ENCODE measurements around the gene BID. TPM values are rescaled to one million over a fixed set of nuclear protein-coding genes. Genes with fewer than 3 reads are reported as not detected.

Gene BID
- total RNA-seq, 1 experiment from 2014 or later: 23.2 TPM

- no peak overlapping the region for H3K4me3 Mint-ChIP-seq
- Histone ChIP-seq H4K91ac (ENCODE audit: insufficient read length, low read depth, low read length) (no peak overlapping the region), H3K23me2 (ENCODE audit: insufficient read length, low read depth, low read length, poor library complexity, severe bottlenecking) (no peaks in the 10 kb centered on the region), H3K18ac (ENCODE audit: insufficient read length, low read depth, low read length) (no peak overlapping the region), H3K4me2 (ENCODE audit: insufficient read depth, insufficient read length, low read length) (no peak overlapping the region), H3K27ac (ENCODE audit: insufficient read length, low read depth, low read length) (no peak overlapping the region), H2BK15ac (ENCODE audit: low read depth, low read length) (no peak overlapping the region), H3K27me3 (ENCODE audit: insufficient read depth, low read length) (no peaks in the 10 kb centered on the region), H3K9me3 (ENCODE audit: control insufficient read depth, low read depth, low read length) (no peaks in the 10 kb centered on the region), H3K4me1 (ENCODE audit: insufficient read depth, low read length) (no peaks in the 10 kb centered on the region), H2AFZ (ENCODE audit: low read length) (no peak overlapping the region), H2BK5ac (ENCODE audit: insufficient read length, low read length) (no peak overlapping the region), H3K79me1 (ENCODE audit: insufficient read depth, low read depth, low read length, poor library complexity, severe bottlenecking) (no peaks in the 10 kb centered on the region), H2AK5ac (ENCODE audit: insufficient read length, low read length) (no peak overlapping the region), H3K23ac (ENCODE audit: insufficient read length, low read depth, low read length) (no peak overlapping the region), H2BK20ac (ENCODE audit: low read depth, low read length, poor library complexity, severe bottlenecking) (no peak overlapping the region), H2BK12ac (ENCODE audit: insufficient read length, low read depth, low read length) (no peak overlapping the region), H4K8ac (replicated peaks; ENCODE audit: insufficient read length, low read depth, low read length) (no peak overlapping the region), H2BK120ac (ENCODE audit: low read depth, low read length, poor library complexity, severe bottlenecking) (no peak overlapping the region), H3K14ac (ENCODE audit: insufficient read depth, low read length) (no peak overlapping the region), H3K79me2 (ENCODE audit: insufficient read depth, low read length) (no peaks in the 10 kb centered on the region), H3K9ac (ENCODE audit: extremely low read depth, insufficient read length, low read length) (no peak overlapping the region), H3T11ph (ENCODE audit: low read length) (no peak overlapping the region), H3K4ac (ENCODE audit: low read depth, low read length) (no peak overlapping the region), H4K5ac (ENCODE audit: insufficient read length, low read depth, low read length) (no peak overlapping the region), H4K20me1 (ENCODE audit: control insufficient read depth, insufficient read depth, insufficient read length) (no peaks in the 10 kb centered on the region), H3K56ac (ENCODE audit: insufficient read length, low read depth, low read length) (no peak overlapping the region)
- WGBS (ENCODE audit: extremely low coverage, insufficient read length, low lambda C conversion rate): no CpG with 5 or more reads among the region's 8 CpGs
- no peaks in the 10 kb centered on the region for H3K4me1 Mint-ChIP-seq
- no peaks in the 10 kb centered on the region for H3K9me3 Mint-ChIP-seq
- H3K27me3 Mint-ChIP-seq (ENCODE audit: low read depth): no peaks in the 10 kb centered on the region
- H3K27ac Mint-ChIP-seq: no peak overlapping the region
- DNase-seq: no peak
- peaks cover 6 to 25% (median 24%) of the 10 kb centered on the region in 3 experiments; a peak in 6 of 7 replicates for H3K36me3 Mint-ChIP-seq (ENCODE audit: insufficient read depth in 1 of 3, low read depth in 3 of 3)
- TF ChIP-seq CTCF (conservative IDR thresholded peaks at IDR 0.05): no peak
Measured at GRCh38 chr22:17728786-17729185, 45.5 kb downstream of the BID start.

Data from H9 (cell line).